HG02678 (cell line): ENCODE results near the gene RASSF8.

ENCODE experiments used
- ATAC-seq: cut with Tn5 transposase; IDR thresholded peaks from one replicate; pipeline ENCODE4 v1.9.1; 2021; ENCODE audit warnings: mild to moderate bottlenecking, moderate library complexity; ENCODE audit not compliant: unreplicated experiment

The RASSF8 gene

DNA sequence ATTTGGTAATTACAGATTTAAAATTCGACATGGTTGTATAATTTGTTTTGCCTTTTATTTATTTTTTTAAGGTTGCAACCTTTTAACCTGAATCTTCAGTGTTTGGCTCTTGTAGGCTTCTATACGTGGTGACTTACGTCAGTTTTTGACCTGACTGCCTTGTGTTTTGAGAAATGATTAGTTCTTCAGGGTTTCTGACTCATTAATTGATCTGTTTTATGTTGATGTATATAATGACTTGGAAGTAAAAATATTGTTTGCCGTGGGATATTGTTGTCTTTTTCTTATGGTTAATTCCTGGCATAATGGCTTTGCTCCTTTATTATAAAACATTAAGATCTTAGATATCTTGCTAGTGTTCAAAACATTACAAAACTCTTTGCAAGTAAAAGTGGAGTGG is 2.5 kb downstream of the RASSF8 start:
- no peak for ATAC-seq

DNA sequence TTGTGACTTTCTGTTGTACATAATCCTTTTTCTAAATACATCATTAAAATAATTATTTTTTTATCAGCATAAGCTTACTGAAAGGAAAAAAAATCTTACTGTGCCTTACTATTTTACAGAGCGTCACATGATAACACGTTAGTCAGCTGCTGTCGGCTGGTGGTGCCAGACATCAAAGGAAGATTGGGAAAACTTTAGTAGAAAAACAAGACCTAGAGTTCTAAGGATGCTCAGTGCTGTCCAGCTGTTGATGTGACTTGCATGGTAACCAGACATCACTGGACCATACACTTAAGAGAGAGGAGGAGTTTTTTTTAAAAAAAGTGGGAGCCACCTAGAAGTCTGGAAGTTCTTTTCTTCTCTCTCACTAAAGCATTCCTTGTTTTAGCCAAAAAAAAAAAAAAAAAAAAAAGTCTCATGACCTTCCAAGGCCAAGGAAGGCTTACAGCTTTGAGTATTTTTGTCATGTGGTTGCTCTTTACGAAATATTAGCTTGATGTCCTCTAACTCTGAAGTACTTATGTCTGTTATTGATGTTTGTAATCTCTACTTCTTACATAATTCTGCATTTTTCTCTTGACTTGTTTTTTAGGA is 4.5 kb downstream of the RASSF8 start:
- no peak for ATAC-seq

DNA sequence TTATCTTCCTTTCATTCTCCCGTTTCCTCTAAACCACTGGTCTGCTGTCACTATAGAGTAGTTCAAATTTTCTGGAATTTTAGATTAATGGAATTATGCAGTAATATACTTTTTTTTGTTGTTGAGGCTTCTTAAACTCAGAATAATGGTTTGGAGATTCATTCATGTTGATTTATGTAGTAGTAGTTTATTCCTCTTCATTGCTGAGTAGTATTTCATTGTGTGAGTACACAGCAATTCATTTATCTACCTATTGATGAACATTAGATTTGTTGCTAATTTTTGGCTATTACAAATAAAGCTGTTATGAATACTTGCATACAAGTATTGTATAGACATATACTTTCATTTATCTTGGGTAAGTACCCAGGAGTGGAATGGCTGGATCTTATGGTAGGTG is 7.2 kb downstream of the RASSF8 start:
- no peak for ATAC-seq

DNA sequence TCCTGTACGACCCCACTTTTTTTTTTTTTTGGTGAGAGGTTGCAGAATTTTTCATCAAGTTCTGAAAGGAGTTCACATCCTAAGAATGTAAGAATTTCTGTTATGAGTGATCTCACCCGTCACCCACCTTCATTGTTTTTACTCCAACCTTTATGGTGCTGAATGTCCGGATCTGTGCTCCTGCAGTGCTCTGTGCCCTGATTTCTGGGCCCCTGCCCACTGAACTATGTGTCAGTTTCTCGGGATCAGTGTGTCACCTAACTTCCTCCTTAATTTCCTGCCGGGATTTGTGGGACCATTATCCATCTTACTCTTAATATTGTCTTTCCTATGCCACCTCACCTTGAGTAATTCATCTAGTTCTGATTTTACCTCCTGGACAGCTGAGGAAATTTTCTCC is 11.6 kb downstream of the RASSF8 start:
- ATAC-seq = no peak

DNA sequence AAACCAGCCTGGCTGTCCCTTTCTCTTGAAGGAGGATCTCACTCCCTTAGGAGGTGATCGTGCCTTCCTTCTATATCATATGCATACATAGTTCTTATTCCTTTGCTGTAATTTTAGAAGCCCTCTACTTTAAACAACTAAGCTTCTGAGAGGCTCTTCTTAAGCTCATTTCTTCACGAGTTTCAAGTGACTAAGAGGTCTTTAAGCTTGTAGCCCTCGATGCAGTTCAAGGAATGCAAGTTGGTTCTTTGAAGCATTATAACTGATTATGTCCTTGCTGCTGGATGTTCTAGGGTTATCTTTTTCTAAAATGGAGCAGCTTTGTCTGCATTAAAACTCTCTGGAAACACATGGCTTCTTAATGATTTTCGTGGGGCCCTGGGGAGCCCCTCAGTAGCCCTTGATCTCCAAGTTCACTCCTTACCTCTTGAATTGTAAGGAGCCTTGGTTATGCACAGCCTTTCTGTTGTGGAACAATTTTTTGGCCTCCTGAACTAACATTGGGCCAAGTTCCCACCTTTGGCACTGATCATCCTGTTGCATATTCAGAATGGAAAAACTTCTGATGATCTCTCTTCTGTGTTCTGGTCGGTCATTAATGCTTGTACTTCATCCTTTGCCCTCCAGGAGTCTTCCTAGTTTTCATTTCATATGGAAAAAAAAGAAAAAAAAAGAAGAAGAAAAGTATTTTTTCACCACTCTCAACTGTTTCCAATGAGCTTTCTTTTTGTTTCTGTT is 12.6 kb downstream of the RASSF8 start:
- no peak for ATAC-seq

DNA sequence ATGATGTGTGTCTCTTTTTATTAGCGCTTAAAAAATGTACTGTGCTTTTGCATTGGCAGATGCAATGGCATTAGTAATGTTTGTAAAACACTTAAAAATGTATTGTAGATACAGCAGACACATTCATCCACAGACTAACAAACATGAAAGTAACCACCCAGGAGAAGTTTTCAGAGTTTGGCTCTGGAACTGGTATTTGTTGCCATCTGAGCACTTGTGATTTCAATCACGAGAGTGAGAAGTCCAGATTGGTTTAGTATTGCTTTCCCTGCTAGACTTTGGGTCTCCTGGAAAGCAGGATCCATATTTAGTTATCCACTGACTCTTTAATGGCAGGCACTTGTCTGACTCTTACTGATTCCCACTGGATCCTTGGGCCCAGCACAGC is 13.2 kb downstream of the RASSF8 start:
- ATAC-seq = no peak

- no peak for ATAC-seq
Observed at GRCh38 chr12:25972783-25973182, 14.3 kb downstream of the RASSF8 start.

DNA sequence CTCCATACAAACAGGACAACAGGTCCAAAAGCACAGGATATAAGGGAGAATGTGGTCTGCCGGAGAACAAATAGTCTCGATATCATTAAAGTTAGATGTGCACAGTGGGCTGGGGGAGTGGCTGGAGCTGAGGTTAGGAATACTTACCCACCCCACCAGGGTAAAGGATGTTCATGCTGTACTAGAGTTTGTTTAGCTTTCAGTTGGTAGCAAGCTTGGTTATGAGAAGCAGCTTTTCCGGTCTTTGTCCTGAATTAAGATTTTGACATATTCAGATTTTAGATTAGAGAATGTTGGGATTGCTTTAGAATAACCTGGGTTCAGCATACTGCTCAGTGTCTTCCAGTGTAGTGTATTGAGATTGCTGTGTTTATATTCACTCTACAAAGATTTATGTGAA is 16.7 kb downstream of the RASSF8 start:
- ATAC-seq = no peak

GRCh38 chr12:25975682-25976081 is 17.2 kb downstream of the RASSF8 start:
- ATAC-seq = no peak

- no peak for ATAC-seq
Observed at GRCh38 chr12:25976289-25976688, 17.8 kb downstream of the RASSF8 start.

DNA sequence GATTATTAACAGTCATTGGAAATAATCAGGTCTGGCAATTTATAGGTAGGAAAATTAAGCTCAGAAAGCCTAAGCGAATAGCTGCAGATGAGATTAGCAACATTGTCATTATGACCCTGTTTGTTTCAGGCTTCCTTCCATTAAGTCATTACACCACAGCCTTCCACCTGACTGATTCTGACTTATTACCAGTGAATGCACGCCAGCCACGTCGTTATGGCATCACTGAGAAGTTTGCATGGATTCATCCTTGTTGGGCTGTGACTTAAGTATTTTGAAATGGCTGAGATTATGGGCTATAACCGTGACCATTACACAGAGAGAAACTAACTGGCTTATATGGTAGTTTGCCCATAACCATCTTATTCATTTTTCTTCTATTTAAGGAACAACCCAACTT is 18.6 kb downstream of the RASSF8 start:
- ATAC-seq = no peak

- no peak for ATAC-seq
Observed at GRCh38 chr12:25979059-25979458, 20.6 kb downstream of the RASSF8 start.

DNA sequence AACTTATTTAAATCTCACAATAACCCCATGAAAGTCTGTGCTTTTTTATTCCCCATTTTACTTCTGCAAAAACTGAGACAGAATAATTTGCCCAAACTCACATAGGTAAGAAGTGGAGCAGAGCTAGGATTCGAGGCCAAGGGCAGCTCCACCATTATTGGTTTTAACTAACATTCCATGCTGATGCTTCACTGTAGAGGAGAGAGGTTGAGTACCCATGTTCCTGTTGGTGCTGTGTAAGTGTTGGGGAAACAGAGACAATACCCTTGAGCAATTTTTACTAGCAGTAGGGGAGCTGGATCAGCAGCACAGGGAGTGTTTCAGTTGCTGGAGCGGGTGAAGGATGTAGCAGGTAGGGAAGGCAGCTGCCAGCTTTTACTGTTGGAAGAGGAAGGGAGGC is 21.1 kb downstream of the RASSF8 start:
- ATAC-seq = no peak

DNA sequence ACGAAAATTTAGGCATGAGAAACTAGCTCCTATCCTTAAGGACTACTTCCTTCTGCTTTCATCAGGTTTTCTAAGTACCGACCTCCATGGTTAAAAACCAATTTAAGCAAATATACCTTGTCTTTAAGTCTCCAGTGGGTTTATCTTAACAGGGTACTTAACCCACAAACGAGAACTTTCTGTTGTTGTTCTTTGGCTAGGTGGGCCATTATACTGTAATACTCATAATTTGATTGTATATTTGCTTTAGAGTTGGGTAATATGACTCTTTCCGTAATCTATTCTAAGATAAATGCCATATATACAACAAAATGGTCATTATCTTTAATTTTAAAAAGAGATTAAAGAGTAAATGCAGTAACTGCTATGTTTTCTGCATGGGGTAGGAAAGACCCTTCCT is 21.6 kb downstream of the RASSF8 start:
- no peak for ATAC-seq

DNA sequence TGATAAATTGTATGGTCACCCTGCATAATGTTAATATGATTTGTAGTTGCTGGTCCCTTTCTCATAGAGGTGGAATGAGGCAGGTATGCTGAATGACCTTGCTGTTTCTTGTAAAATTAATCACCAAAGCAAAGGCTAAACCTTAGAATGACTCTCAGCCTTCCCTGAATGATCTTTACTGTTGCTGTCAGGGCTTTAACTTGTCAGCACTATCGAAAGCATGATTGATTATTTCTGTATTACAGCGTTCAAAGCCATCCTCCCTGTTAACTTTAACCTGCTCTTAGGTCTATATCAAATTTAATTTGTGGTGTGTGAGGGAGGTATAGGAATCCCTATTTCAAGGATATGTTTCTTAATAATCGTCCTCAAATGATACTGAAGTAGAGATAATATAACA is 23.1 kb downstream of the RASSF8 start:
- ATAC-seq = no peak

- ATAC-seq = no peak
Observed at GRCh38 chr12:25982416-25982815, 23.9 kb downstream of the RASSF8 start.

DNA sequence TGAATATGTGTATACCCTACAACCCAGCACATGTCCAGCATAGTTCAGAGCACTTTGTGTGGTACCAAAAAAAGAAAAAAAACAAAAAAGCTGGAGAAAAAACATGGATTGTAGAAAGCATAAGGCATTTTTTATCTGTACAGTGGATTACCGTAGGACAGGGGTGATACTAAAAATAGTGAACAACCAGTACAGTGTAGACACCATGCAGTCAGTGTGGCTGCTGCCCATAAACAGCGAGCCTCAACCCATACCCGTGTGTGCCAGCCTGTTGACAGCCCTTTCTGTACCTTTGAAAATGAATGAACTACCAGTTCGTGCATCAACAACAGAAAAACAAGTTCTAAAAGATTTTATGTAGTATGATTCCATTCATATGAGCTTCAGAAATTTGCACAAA is 25.1 kb downstream of the RASSF8 start:
- no peak for ATAC-seq

- ATAC-seq = no peak
Observed at GRCh38 chr12:25984759-25985158, 26.3 kb downstream of the RASSF8 start.

DNA sequence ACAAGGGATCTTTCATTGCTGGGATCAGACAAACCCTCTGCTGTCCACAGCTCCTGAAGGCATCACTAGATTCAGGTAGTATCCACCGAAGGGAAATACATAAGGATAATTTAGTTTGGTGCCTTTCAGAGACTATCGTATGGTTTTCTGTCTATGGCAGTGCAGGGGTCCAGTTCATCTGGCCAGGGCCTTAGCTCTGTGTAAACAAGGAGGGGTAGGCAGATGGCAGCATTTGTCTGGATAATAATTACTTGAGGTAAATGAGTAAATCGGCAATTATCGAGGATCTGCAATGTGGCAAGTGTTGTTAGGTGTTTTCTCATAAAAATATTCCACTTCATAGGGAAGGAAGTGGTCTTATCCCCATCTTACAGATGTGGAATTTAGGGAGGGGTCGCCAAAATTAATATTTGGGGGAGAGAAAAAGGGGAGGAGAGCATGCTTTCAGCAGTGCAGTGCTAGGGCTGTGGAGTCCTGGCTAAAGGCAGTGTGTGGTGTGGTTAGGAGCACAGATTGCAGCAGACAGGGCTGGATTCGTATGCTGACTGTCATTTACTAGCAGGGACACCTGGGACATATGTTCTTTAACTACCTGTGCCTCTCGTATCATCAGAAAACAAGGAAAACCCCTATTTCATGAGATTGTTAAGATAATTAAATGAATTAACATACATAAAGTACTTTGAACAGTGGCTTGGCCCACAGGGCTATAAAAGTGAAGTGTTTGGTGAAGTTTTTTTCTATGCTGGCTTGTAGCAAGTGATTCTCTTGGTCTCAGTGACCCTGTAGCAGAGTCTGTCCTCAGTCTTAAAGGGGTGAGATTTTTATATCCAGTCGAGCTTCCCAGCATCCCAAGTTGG is 27.1 kb downstream of the RASSF8 start:
- ATAC-seq = no peak

DNA sequence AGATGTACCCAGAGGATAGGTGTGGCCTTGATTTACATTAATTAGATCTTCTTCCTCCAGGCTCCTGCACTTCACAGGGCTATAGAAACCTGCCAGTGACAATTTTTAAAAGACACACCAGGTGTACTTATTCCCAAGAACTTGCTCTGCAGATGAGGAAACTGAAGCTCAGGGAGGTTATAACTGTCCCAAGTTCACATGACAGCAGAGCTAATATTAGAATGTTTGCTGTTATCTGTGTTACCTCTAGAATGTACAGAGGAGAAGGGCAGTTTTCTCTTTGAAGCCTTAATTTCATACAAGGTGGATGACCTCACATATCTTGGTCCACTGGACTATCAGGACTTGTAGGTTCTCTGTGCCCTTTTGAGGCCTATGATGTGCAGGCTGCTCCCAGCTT is 27.7 kb downstream of the RASSF8 start:
- no peak for ATAC-seq

DNA sequence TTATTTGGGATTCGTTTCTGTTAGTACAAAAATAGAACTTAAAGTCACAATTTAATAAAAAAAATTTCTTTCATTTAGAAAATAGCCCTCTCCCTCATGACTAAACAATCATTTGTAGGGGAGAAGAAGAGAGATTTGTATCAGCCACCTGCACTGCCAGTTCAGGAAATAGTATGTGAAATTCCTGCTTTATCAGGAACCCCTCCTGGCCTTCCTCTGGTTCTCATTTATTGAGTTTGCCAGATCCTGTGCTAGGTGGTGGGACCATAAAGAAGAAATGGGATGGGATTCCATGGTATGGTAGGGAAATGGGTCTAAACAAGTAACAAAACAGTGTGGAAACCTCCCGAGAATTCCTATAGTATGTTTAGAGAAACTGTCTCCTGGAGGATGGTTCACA is 30.0 kb downstream of the RASSF8 start:
- no peak for ATAC-seq

DNA sequence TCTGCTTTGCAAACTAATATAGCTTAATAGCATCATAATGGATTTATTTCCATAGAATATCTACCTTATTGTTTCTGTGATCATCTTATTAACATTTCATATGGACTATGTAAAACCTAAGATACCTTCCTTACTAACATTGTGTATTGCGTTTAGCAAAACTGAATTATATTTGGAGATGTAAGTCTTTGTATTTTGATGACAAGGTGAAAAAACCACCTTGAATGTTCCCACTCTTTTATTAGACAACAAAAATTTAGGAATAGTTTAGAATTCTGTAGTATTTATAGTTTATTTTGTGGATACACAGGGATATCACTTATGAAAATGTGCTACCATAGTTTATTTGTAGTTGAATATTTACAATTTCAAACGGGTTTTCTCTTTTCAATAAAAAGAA is 32.0 kb downstream of the RASSF8 start:
- ATAC-seq = no peak
